NCI-H2029 (cell line): ENCODE results near the gene TUBGCP3.

Source experiments
- DNase-seq: peaks from one replicate; lab custom pipeline; 2025; lab: John Stamatoyannopoulos, UW

The TUBGCP3 gene

GRCh38 chr13:112479389-112479788, 108.6 kb downstream of the TUBGCP3 start:
- DNase-seq = no peak

GRCh38 chr13:112477070-112477619, 110.8 kb downstream of the TUBGCP3 start:
- no peak for DNase-seq

GRCh38 chr13:112475889-112476288, 112.1 kb downstream of the TUBGCP3 start:
- no peak for DNase-seq

- DNase-seq = no peak
These were observed 113.1 kb downstream of the TUBGCP3 start for GRCh38 chr13:112474869-112475268.

- no peak for DNase-seq
These were observed 114.1 kb downstream of the TUBGCP3 start for GRCh38 chr13:112473818-112474217.

GRCh38 chr13:112469071-112469745, 118.7 kb downstream of the TUBGCP3 start:
- no peak for DNase-seq

- no peak for DNase-seq
These were observed 119.9 kb downstream of the TUBGCP3 start for GRCh38 chr13:112468069-112468468.

GRCh38 chr13:112467236-112467635, 120.7 kb downstream of the TUBGCP3 start:
- no peak for DNase-seq

GRCh38 chr13:112466132-112467058, 121.6 kb downstream of the TUBGCP3 start:
- DNase-seq = no peak

- DNase-seq = no peak
These were observed 122.5 kb downstream of the TUBGCP3 start for GRCh38 chr13:112465251-112466131.

- DNase-seq = no peak
These were observed 123.2 kb downstream of the TUBGCP3 start for GRCh38 chr13:112464720-112465119.

GRCh38 chr13:112462408-112462807, 125.5 kb downstream of the TUBGCP3 start:
- DNase-seq = no peak

GRCh38 chr13:112457485-112457884, 130.5 kb downstream of the TUBGCP3 start:
- no peak for DNase-seq

- no peak for DNase-seq
These were observed 130.9 kb downstream of the TUBGCP3 start for GRCh38 chr13:112457081-112457480.

GRCh38 chr13:112456138-112457056, 131.6 kb downstream of the TUBGCP3 start:
- no peak for DNase-seq

- DNase-seq = no peak
These were observed 132.4 kb downstream of the TUBGCP3 start for GRCh38 chr13:112455476-112456059.

- DNase-seq = no peak
These were observed 133.2 kb downstream of the TUBGCP3 start for GRCh38 chr13:112454648-112455334.

GRCh38 chr13:112453874-112454647, 133.9 kb downstream of the TUBGCP3 start:
- no peak for DNase-seq
